Nasal cavity respiratory epithelium epithelial cell of viscerocranial mucosa (primary cell): ENCODE measurements around the gene CCNDBP1. TPM values are rescaled to one million over a fixed set of nuclear protein-coding genes. Genes with fewer than 3 reads are reported as not detected.

ENCODE experiments used
- total RNA-seq: library from RNA; depleted of rRNA; stranded (reverse); fragments of >200 nt; gene quantifications from 2 replicates; pipeline ENCODE4 v1.2.3, GENCODE V29; 2014

Gene CCNDBP1, protein sequence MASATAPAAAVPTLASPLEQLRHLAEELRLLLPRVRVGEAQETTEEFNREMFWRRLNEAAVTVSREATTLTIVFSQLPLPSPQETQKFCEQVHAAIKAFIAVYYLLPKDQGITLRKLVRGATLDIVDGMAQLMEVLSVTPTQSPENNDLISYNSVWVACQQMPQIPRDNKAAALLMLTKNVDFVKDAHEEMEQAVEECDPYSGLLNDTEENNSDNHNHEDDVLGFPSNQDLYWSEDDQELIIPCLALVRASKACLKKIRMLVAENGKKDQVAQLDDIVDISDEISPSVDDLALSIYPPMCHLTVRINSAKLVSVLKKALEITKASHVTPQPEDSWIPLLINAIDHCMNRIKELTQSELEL
- total RNA-seq = 23.6 and 35.3 TPM in 2 replicates

DNA sequence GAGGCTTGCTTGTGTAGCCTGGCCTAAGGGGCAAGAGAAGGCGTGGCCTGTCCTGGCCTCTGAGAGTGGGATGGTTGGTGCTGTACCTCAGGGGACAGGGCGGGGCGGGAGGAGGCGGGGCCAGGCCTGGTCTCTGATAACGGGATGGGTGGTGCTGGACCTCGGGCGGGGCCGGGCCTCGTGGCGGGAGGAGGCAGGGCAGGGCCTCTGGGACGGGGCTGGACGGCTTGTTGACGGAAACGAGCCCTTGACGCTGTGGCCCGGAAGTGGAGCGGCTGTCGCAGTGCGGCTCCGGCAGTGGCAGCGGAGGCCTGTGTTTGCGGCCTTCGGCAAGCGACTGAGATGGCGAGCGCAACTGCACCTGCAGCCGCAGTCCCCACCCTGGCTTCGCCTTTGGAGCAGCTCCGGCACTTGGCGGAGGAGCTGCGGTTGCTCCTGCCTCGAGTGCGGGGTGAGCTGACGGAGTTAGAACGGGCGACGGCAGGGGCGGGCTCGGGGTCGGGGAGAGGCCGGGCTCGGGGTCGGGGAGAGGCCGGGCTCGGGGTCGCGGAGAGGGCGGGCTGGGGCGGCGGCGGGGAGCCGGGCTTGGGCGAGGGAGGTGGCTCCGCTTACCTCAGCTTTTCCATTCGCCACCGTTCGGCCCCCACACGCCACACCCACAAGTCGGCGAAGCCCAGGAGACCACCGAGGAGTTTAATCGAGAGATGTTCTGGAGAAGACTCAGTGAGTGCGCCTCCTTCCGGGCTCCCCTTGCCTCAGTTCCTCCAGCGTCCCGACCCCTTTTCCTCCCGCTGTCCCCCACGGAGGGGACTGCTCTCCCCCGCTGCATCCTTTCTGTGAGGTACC lies at the start of gene CCNDBP1:
Gene CCNDBP1 (plus strand): TSS at position 247 of the 846 bp plus-strand sequence. CDS start 96 bp downstream, at position 343.

DNA sequence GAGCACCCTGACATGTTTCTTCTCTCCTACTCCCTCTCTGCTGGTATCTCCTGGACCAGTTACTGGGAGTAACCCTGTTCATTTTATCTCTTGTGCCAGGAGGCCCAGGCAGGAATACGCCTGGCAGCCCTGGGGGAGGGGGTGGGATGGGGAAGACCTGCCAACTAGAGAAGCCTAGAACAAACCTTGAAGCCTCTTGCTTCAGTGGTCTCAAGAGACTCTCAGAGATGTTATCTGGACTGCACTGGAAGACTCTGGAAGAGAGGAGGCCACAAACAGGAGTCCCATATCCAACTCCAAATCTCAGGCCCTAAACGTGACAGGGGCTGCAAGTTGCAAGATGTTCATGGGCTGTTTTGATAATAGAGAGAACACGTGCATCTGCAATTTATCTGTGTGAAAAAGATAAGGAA lies 35.8 kb downstream of the CCNDBP1 start, which contains the start of gene EPB42:
Gene EPB42 (minus strand): TSS at position 28 of the 413 bp plus-strand sequence. CDS start 193 bp downstream, outside the sequence.

Other genes with a start within 250 kb of the CCNDBP1 start
- gene UBR1, start 79.4 kb upstream of the CCNDBP1 start, total RNA-seq = 29.0 and 33.4 TPM in 2 replicates
- gene TMEM62, start 51.8 kb upstream of the CCNDBP1 start, total RNA-seq = 18.8 and 21.2 TPM in 2 replicates
- not detected in 2 replicates for gene EPB42, start 35.6 kb downstream of the CCNDBP1 start, total RNA-seq
- gene TGM5, start 81.5 kb downstream of the CCNDBP1 start, total RNA-seq = 1.0 and 1.5 TPM in 2 replicates
- not detected in 2 replicates for gene TGM7, start 116.9 kb downstream of the CCNDBP1 start, total RNA-seq
- 8.8 and 9.9 TPM in 2 replicates for gene LCMT2, start 145.2 kb downstream of the CCNDBP1 start, total RNA-seq
- gene ZSCAN29, start 185.6 kb downstream of the CCNDBP1 start, total RNA-seq = 42.4 and 49.6 TPM in 2 replicates
- gene TUBGCP4, start 185.7 kb downstream of the CCNDBP1 start, total RNA-seq = 17.8 and 22.7 TPM in 2 replicates